IPS DF 6.9 (cell line): Measurements from ENCODE around the gene FOLR3.

Experiments used
- DNase-seq: peaks from one replicate; pipeline ENCODE4 v3.0.0-alpha.2; 2013; ENCODE audit warnings: low read depth, low spot score
- H3K27ac ChIP-seq: one replicate; pipeline ENCODE4 v1.5.1; 2013; ENCODE audit warnings: low read length, control low read depth
- H3K27me3 ChIP-seq: 2 replicates; pipeline ENCODE4 v1.6.1; 2013; ENCODE audit warnings: mild to moderate bottlenecking, low read length; ENCODE audit not compliant: control insufficient read depth, insufficient read depth
- H3K36me3 ChIP-seq: 2 replicates; pipeline ENCODE4 v1.6.1; 2013; ENCODE audit warnings: low read length; ENCODE audit not compliant: control insufficient read depth, insufficient read depth
- H3K4me1 ChIP-seq: 2 replicates; pipeline ENCODE4 v1.6.1; 2013; ENCODE audit warnings: low read length; ENCODE audit not compliant: control insufficient read depth, insufficient read depth
- H3K4me3 ChIP-seq: 2 replicates; pipeline ENCODE4 v1.5.1; 2013; ENCODE audit warnings: mild to moderate bottlenecking, low read length
- H3K9me3 ChIP-seq: 2 replicates; pipeline ENCODE4 v1.6.1; 2013; ENCODE audit warnings: low read length, inconsistent platforms; ENCODE audit not compliant: control insufficient read depth, insufficient read depth
- WGBS: extraction: QIAGEN DNeasy Blood & Tissue Kit; methylation state at CpG from one replicate; pipeline ENCODE4 v1.1.7; 2013; ENCODE audit warnings: mixed read lengths, missing lambda C conversion rate; ENCODE audit not compliant: insufficient read length, insufficient coverage; 5-methylcytosine and 5-hydroxymethylcytosine counted together

Gene FOLR3

GRCh38 chr11:72105888-72106287, 29.6 kb upstream of the FOLR3 start, which contains the start of gene TOMT:
TOMT (plus strand) TSS chr11:72105924; CDS start chr11:72105952, 28 bp downstream.
- Histone ChIP-seq H3K9me3 (no peaks in the 10 kb centered on the region), H3K27ac (no peak within 1 kb of the TSS), H3K4me1 (no peaks in the 10 kb centered on the region), H3K36me3 (no peaks in the 10 kb centered on the region), H3K4me3 (no peak within 1 kb of the TSS), H3K27me3 (no peaks in the 10 kb centered on the region)
- no CpG with 5 or more reads among the region's 14 CpGs for WGBS
- no peak for DNase-seq

- H3K4me1 ChIP-seq = peaks cover 3% of the 10 kb centered on the region; the same call in 1 of the 2 replicates
- no peaks in the 10 kb centered on the region for H3K36me3 ChIP-seq
- H3K27ac ChIP-seq = no peak overlapping the region
- H3K9me3 ChIP-seq = no peaks in the 10 kb centered on the region
- no peak for DNase-seq
- H3K27me3 ChIP-seq = no peaks in the 10 kb centered on the region
- WGBS = no CpG with 5 or more reads among the region's 10 CpGs
- peak overlapping the region; percentile 40; the same call in 1 of the 2 replicates for H3K4me3 ChIP-seq
Measured at GRCh38 chr11:72111300-72112142, 24.0 kb upstream of the FOLR3 start.

GRCh38 chr11:72112143-72112977, 23.2 kb upstream of the FOLR3 start, which contains the start of gene ANAPC15:
ANAPC15 (minus strand) TSS chr11:72112695; CDS start chr11:72111276, 1,419 bp downstream.
- Histone ChIP-seq H3K4me1 (peaks cover 3% of the 10 kb centered on the region; the same call in 1 of the 2 replicates), H3K4me3 (peak within 1 kb of the TSS; percentile 93), H3K27ac (no peak within 1 kb of the TSS), H3K36me3 (no peaks in the 10 kb centered on the region), H3K9me3 (no peaks in the 10 kb centered on the region), H3K27me3 (no peaks in the 10 kb centered on the region)
- peak; percentile 97 for DNase-seq
- no CpG with 5 or more reads among the region's 49 CpGs for WGBS

GRCh38 chr11:72112978-72113808, 22.3 kb upstream of the FOLR3 start:
- WGBS = no CpG with 5 or more reads among the region's 9 CpGs
- Histone ChIP-seq H3K9me3 (no peaks in the 10 kb centered on the region), H3K4me3 (peak overlapping the region; percentile 93; the same call in 1 of the 2 replicates), H3K27ac (no peak overlapping the region), H3K27me3 (no peaks in the 10 kb centered on the region), H3K4me1 (peaks cover 3% of the 10 kb centered on the region; the same call in 1 of the 2 replicates), H3K36me3 (no peaks in the 10 kb centered on the region)
- DNase-seq = no peak

GRCh38 chr11:72114570-72114969, 21.0 kb upstream of the FOLR3 start:
- Histone ChIP-seq H3K27me3 (no peaks in the 10 kb centered on the region), H3K4me3 (no peak overlapping the region), H3K27ac (no peak overlapping the region), H3K9me3 (no peaks in the 10 kb centered on the region), H3K4me1 (peaks cover 3% of the 10 kb centered on the region; the same call in 1 of the 2 replicates), H3K36me3 (no peaks in the 10 kb centered on the region)
- no CpG with 5 or more reads among the region's 1 CpG for WGBS
- no peak for DNase-seq

- H3K27me3 ChIP-seq = no peaks in the 10 kb centered on the region
- H3K4me3 ChIP-seq = no peak overlapping the region
- H3K27ac ChIP-seq = no peak overlapping the region
- H3K4me1 ChIP-seq = peaks cover 3% of the 10 kb centered on the region; the same call in 1 of the 2 replicates
- H3K9me3 ChIP-seq = no peaks in the 10 kb centered on the region
- DNase-seq = no peak
- H3K36me3 ChIP-seq = no peaks in the 10 kb centered on the region
- WGBS = 100% methylated on average over 1 of the region's 6 CpGs
Measured at GRCh38 chr11:72116019-72116755, 19.3 kb upstream of the FOLR3 start.

GRCh38 chr11:72119198-72119597, 16.3 kb upstream of the FOLR3 start:
- no peaks in the 10 kb centered on the region for H3K36me3 ChIP-seq
- no peaks in the 10 kb centered on the region for H3K27me3 ChIP-seq
- no peaks in the 10 kb centered on the region for H3K9me3 ChIP-seq
- no peak overlapping the region for H3K27ac ChIP-seq
- H3K4me3 ChIP-seq = no peak overlapping the region
- no peak for DNase-seq
- no peaks in the 10 kb centered on the region for H3K4me1 ChIP-seq
- WGBS = no CpG with 5 or more reads among the region's 6 CpGs

GRCh38 chr11:72120930-72121329, 14.6 kb upstream of the FOLR3 start:
- no peak for DNase-seq
- Histone ChIP-seq H3K4me1 (no peaks in the 10 kb centered on the region), H3K4me3 (no peak overlapping the region), H3K36me3 (no peaks in the 10 kb centered on the region), H3K27me3 (no peaks in the 10 kb centered on the region), H3K27ac (no peak overlapping the region), H3K9me3 (0 out of 2 replicates have a peak, but pooled peaks cover 3% of the 10 kb centered on the region)
- WGBS = no CpG with 5 or more reads among the region's 2 CpGs

GRCh38 chr11:72122607-72123006, 12.9 kb upstream of the FOLR3 start:
- WGBS = no CpG with 5 or more reads among the region's 1 CpG

More at GRCh38 chr11:72122607-72123006, 12.9 kb upstream of the FOLR3 start:
- H3K27me3 ChIP-seq = no peaks in the 10 kb centered on the region
- no peaks in the 10 kb centered on the region for H3K36me3 ChIP-seq
- H3K4me1 ChIP-seq = no peaks in the 10 kb centered on the region
- H3K9me3 ChIP-seq = 0 out of 2 replicates have a peak, but pooled peaks cover 3% of the 10 kb centered on the region
- H3K27ac ChIP-seq = no peak overlapping the region
- no peak overlapping the region for H3K4me3 ChIP-seq
- DNase-seq = no peak
